A673 (cell line): ENCODE measurements around the gene BEST2. TPM values are rescaled to one million over a fixed set of nuclear protein-coding genes. Genes with fewer than 3 reads are reported as not detected.

Experiments used
- BruUV-seq: library from RNA; stranded (reverse); fragments of 400-500 nt; replicated peaks from 2 replicates; lab custom pipeline; 2021; lab: Mats Ljungman, UMichigan
- CTCF ChIA-PET: fragments of 300-600 bp; sonication (Branson Sonifier 250); formaldehyde crosslinking; loops from one replicate; lab custom pipeline; 2022; ENCODE audit warnings: antibody characterized with exemption; lab: Charles Lee
- POLR2A ChIA-PET: fragments of 300-600 bp; sonication (Branson Sonifier 250); formaldehyde crosslinking; loops from one replicate; lab custom pipeline; 2022; ENCODE audit warnings: antibody characterized with exemption; ENCODE audit not compliant: low non-redundant PET; lab: Charles Lee
- DNase-seq: peaks from one replicate; pipeline ENCODE4 v3.0.0-alpha.2; 2015; ENCODE audit warnings: low spot score
- H3K27ac ChIP-seq: fragments of 200-600 bp; sonication (generic); 2 replicates; pipeline ENCODE4 v1.5.1; 2016; ENCODE audit warnings: mixed run types, low read depth, mild to moderate bottlenecking, mixed read lengths, antibody characterized with exemption, low read length; ENCODE audit not compliant: poor library complexity, severe bottlenecking
- H3K27me3 ChIP-seq: fragments of 200-600 bp; sonication (generic); replicated peaks from 2 replicates; pipeline ENCODE4 v1.6.1; 2017; ENCODE audit warnings: mixed run types, low read depth, mild to moderate bottlenecking, mixed read lengths, antibody characterized with exemption, low read length; ENCODE audit not compliant: insufficient read depth, poor library complexity
- H3K36me3 ChIP-seq: fragments of 200-600 bp; sonication (generic); 2 replicates; pipeline ENCODE4 v1.6.1; 2016; ENCODE audit warnings: mixed run types, mild to moderate bottlenecking, mixed read lengths, antibody characterized with exemption, low read length; ENCODE audit not compliant: insufficient read depth, poor library complexity, severe bottlenecking
- H3K4me1 ChIP-seq: fragments of 200-600 bp; sonication (generic); 2 replicates; pipeline ENCODE4 v1.6.1; 2017; ENCODE audit warnings: mixed run types, mild to moderate bottlenecking, mixed read lengths, antibody characterized with exemption, low read length; ENCODE audit not compliant: insufficient read depth, poor library complexity, severe bottlenecking
- H3K4me3 ChIP-seq: fragments of 200-600 bp; sonication (generic); 2 replicates; pipeline ENCODE4 v1.5.1; 2016; ENCODE audit warnings: low read depth, mixed run types, mild to moderate bottlenecking, mixed read lengths, low read length; ENCODE audit not compliant: poor library complexity, severe bottlenecking
- H3K9me3 ChIP-seq: fragments of 200-600 bp; sonication (generic); 2 replicates; pipeline ENCODE4 v1.6.1; 2016; ENCODE audit warnings: mixed run types, low read depth, mild to moderate bottlenecking, mixed read lengths, antibody characterized with exemption, low read length; ENCODE audit not compliant: poor library complexity, severe bottlenecking
- CTCF ChIP-seq: fragments of 300-800, 200-600 bp; sonication (generic); conservative IDR thresholded peaks from 2 replicates; pipeline ENCODE4 v1.5.1; 2017; ENCODE audit warnings: low read depth, mild to moderate bottlenecking, antibody characterized with exemption, low read length, moderate library complexity, mixed read lengths
- EZH2 ChIP-seq: fragments of 200-600 bp; sonication (generic); IDR thresholded peaks from 2 replicates; pipeline ENCODE4 v1.6.1; 2017; ENCODE audit warnings: borderline replicate concordance, low read depth, mild to moderate bottlenecking, mixed read lengths, antibody characterized with exemption, low read length; ENCODE audit not compliant: poor library complexity, severe bottlenecking
- intact Hi-C: fragments of 100-400 bp; cut with micrococcal nuclease; formaldehyde crosslinking; loops from one replicate; pipeline ENCODE4 v1.10.0; 2022; ENCODE audit not compliant: unreplicated experiment
- total RNA-seq: library from RNA; stranded (reverse); gene quantifications from 2 replicates; pipeline ENCODE4 v1.2.3, GENCODE V29; 2021

The BEST2 gene
- total RNA-seq, 1 experiment from 2014 or later = not detected

DNA sequence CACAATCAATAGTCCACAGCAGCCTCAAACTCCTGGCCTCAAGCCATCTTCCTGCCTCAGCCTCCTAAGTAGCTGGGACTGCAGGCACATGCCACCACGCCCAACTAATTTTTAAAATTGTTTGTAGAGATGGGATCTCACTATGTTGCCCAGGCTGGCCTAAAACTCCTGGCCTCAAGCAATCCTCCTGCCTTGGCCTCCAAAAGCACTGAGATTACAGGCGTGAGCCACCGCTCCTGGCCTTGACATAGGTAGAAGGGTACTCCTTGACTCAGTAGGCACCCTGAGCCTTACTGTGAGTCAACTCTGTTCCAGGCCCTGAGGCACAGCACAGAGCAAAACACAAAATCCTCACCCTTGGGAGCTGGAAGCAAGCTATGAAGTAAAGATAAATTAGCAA, 35.7 kb upstream of the BEST2 start:
- ChIA-PET CTCF (interaction anchor here (0.6 kb wide), 1 partner anchor 249 kb away, joined by 6 read pairs; no protein-coding TSS in a partner anchor), POLR2A (no interaction called here)
- Histone ChIP-seq H3K27ac (no peak overlapping the region), H3K36me3 (peaks cover 76% of the 10 kb centered on the region), H3K4me1 (peaks cover 5% of the 10 kb centered on the region), H3K9me3 (no peaks in the 10 kb centered on the region), H3K4me3 (no peak overlapping the region), H3K27me3 (no peaks in the 10 kb centered on the region)
- no TSS peak for BruUV-seq
- TF ChIP-seq CTCF = no peak
- no peak for TF ChIP-seq EZH2
- intact Hi-C loops = no loop called here
- no peak for DNase-seq

- no peaks in the 10 kb centered on the region for H3K27me3 ChIP-seq
- no TSS peak for BruUV-seq
- POLR2A ChIA-PET = no interaction called here
- H3K27ac ChIP-seq = peak overlapping the region; percentile 98
- H3K4me3 ChIP-seq = peak overlapping the region; percentile 94
- no peak for TF ChIP-seq EZH2
- no peak for TF ChIP-seq CTCF
- peaks cover 39% of the 10 kb centered on the region for H3K36me3 ChIP-seq
- intact Hi-C loops = no loop called here
- H3K9me3 ChIP-seq = no peaks in the 10 kb centered on the region
- H3K4me1 ChIP-seq = peaks cover 5% of the 10 kb centered on the region
- no peak for DNase-seq
- CTCF ChIA-PET = no interaction called here
These were observed 31.3 kb upstream of the BEST2 start for GRCh38 chr19:12720296-12720695.

- ChIA-PET CTCF (no interaction called here), POLR2A (no interaction called here)
- H3K36me3 ChIP-seq = peaks cover 31% of the 10 kb centered on the region
- H3K4me1 ChIP-seq = peaks cover 5% of the 10 kb centered on the region
- BruUV-seq = no TSS peak
- DNase-seq = no peak
- no peaks in the 10 kb centered on the region for H3K27me3 ChIP-seq
- intact Hi-C loops = no loop called here
- no peaks in the 10 kb centered on the region for H3K9me3 ChIP-seq
- H3K4me3 ChIP-seq = peak overlapping the region; percentile 94
- TF ChIP-seq EZH2 (no peak), CTCF (no peak)
- H3K27ac ChIP-seq = peak overlapping the region; percentile 98
These were observed 30.5 kb upstream of the BEST2 start for GRCh38 chr19:12720851-12721655.
